Measurements from ENCODE around the gene PRKCA. TPM values are rescaled to one million over a fixed set of nuclear protein-coding genes. Genes with fewer than 3 reads are reported as not detected.

PRKCA gene
- total RNA-seq, 1 donor from 2014 or later, result 16.4 TPM

DNA sequence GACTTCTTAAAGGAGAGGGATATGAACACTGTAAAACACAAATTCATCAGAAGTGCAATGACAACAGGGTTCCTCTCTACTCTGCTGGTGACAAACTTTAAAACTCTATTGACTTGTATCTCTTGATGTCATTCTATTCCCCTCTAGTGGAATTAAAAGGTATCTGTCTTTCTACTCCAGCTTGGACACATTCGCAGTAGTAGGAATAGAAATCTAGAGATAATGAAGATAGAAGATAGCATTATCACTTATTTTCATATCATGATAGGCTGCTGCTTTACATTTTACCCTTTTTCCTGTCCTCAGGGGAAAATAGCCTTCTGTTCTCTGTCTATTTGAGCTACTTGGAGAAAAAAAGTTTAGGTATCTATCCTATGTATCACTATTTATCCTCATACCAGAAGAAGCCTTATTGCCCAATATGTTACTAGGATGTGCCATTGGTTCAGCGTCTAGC is 322.9 kb downstream of the PRKCA start:
- peak; percentile 61 for TF ChIP-seq CTCF (IDR thresholded peaks at IDR 0.05; ENCODE audit: unreplicated experiment)
- Mint-ChIP-seq H3K27ac (no peak overlapping the region), H3K27me3 (no peaks in the 10 kb centered on the region), H3K4me1 (ENCODE audit: low read depth) (peaks cover 4% of the 10 kb centered on the region), H3K9me3 (ENCODE audit: low read depth) (no peaks in the 10 kb centered on the region), H3K36me3 (ENCODE audit: insufficient read depth) (no peaks in the 10 kb centered on the region), H3K4me3 (ENCODE audit: low read depth) (no peak overlapping the region)
- no peak for DNase-seq (ENCODE audit: low spot score, unreplicated experiment)

DNA sequence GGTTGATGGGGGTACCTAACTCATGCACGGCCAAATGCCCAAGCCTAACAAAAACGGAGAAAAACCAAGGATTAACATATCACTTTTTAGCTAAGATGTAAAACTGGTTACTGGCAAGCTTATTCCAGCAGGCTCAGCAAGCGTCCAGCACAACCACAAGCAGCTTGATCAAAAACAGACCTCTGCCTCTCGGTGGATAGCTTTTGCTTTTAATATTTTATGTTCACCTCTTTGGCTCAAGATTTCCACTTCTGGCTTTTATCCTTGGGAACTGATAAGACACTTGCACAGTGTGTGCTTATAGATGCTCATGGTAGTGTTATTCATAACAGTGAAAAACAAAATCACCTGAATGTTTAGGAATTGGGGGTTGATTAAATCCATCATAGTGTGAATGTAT is 325.6 kb downstream of the PRKCA start:
- Mint-ChIP-seq H3K4me3 (ENCODE audit: low read depth) (no peak overlapping the region), H3K9me3 (ENCODE audit: low read depth) (no peaks in the 10 kb centered on the region), H3K4me1 (ENCODE audit: low read depth) (peaks cover 4% of the 10 kb centered on the region), H3K27me3 (no peaks in the 10 kb centered on the region), H3K36me3 (ENCODE audit: insufficient read depth) (no peaks in the 10 kb centered on the region), H3K27ac (no peak overlapping the region)
- TF ChIP-seq CTCF (IDR thresholded peaks at IDR 0.05; ENCODE audit: unreplicated experiment), result no peak
- no peak for DNase-seq (ENCODE audit: low spot score, unreplicated experiment)

DNA sequence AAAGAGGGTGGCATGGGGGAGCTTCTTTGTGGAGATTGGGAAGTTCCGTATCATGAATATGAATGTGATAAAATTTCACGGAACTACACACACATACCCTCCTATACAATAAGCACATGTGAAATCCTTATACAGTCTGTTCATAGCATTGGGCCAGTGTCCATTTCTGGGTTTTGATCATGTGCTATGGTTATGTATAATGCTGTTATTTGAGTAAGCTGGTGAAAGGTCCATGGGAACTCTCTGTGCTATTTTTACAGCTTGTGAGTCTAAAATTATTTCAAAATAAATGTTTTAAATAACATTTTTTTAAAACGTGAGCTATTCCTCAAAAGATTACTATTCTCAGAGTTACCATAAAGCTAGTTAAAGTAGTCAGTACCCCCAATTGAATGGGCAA is 327.3 kb downstream of the PRKCA start:
- H3K36me3 Mint-ChIP-seq (ENCODE audit: insufficient read depth), result no peaks in the 10 kb centered on the region
- peaks cover 4% of the 10 kb centered on the region for H3K4me1 Mint-ChIP-seq (ENCODE audit: low read depth)
- H3K27ac Mint-ChIP-seq, result no peak overlapping the region
- no peak overlapping the region for H3K4me3 Mint-ChIP-seq (ENCODE audit: low read depth)
- H3K27me3 Mint-ChIP-seq, result no peaks in the 10 kb centered on the region
- no peaks in the 10 kb centered on the region for H3K9me3 Mint-ChIP-seq (ENCODE audit: low read depth)
- no peak for DNase-seq (ENCODE audit: low spot score, unreplicated experiment)
- TF ChIP-seq CTCF (IDR thresholded peaks at IDR 0.05; ENCODE audit: unreplicated experiment), result no peak

- TF ChIP-seq CTCF (IDR thresholded peaks at IDR 0.05; ENCODE audit: unreplicated experiment), result no peak
- H3K9me3 Mint-ChIP-seq (ENCODE audit: low read depth), result no peaks in the 10 kb centered on the region
- H3K36me3 Mint-ChIP-seq (ENCODE audit: insufficient read depth), result no peaks in the 10 kb centered on the region
- H3K4me3 Mint-ChIP-seq (ENCODE audit: low read depth), result no peak overlapping the region
- H3K4me1 Mint-ChIP-seq (ENCODE audit: low read depth), result no peaks in the 10 kb centered on the region
- no peaks in the 10 kb centered on the region for H3K27me3 Mint-ChIP-seq
- no peak for DNase-seq (ENCODE audit: low spot score, unreplicated experiment)
- no peak overlapping the region for H3K27ac Mint-ChIP-seq
These were observed 328.0 kb downstream of the PRKCA start for GRCh38 chr17:66630379-66630778.

GRCh38 chr17:66630828-66631472 is 328.5 kb downstream of the PRKCA start:
- Mint-ChIP-seq H3K9me3 (ENCODE audit: low read depth) (no peaks in the 10 kb centered on the region), H3K27me3 (no peaks in the 10 kb centered on the region), H3K36me3 (ENCODE audit: insufficient read depth) (no peaks in the 10 kb centered on the region), H3K27ac (no peak overlapping the region), H3K4me3 (ENCODE audit: low read depth) (no peak overlapping the region), H3K4me1 (ENCODE audit: low read depth) (no peaks in the 10 kb centered on the region)
- DNase-seq (ENCODE audit: low spot score, unreplicated experiment), result no peak
- TF ChIP-seq CTCF (IDR thresholded peaks at IDR 0.05; ENCODE audit: unreplicated experiment), result no peak

Measured in progenitor cell of endocrine pancreas (in vitro differentiated cells).